D721Med (cell line): Measurements from ENCODE around the gene CALHM1.

Experiments used
- DNase-seq: peaks from one replicate; pipeline ENCODE4 v3.0.0; 2011; ENCODE audit warnings: low spot score; ENCODE audit not compliant: insufficient read length
- FAIRE-seq: peaks from 2 replicates; lab custom pipeline; 2011; peaks lifted over from hg19 to GRCh38; lab: Jason Lieb, UNC
- TF ChIP-seq, protein P1 (sequence below): IDR thresholded peaks from 2 replicates; pipeline ENCODE4 v1.5.1; 2012; ENCODE audit warnings: mild to moderate bottlenecking, control low read depth; ENCODE audit not compliant: insufficient read depth; ENCODE audit errors: missing control alignments

The CALHM1 gene

DNA sequence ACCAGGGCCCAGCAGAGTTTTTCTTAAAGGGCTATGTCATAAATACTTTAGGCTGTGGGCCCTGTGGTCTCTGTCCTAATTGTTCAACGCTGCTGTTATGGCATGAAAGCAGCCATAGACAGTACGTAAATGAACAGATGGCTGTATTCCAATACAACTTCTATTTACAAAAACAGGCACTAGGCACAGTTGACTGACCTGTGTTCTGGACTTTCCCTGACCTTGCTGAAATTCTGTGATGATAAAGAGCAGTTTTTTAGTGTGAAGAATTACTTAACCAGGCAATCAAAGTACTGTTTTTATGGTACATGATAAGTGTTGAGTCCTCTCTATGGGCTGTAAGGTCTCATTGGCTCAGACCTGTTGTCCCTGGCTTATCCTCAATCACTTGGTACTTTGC is 45.1 kb downstream of the CALHM1 start:
- no peak for FAIRE-seq
- no peak for DNase-seq
- TF ChIP-seq, protein P1, sequence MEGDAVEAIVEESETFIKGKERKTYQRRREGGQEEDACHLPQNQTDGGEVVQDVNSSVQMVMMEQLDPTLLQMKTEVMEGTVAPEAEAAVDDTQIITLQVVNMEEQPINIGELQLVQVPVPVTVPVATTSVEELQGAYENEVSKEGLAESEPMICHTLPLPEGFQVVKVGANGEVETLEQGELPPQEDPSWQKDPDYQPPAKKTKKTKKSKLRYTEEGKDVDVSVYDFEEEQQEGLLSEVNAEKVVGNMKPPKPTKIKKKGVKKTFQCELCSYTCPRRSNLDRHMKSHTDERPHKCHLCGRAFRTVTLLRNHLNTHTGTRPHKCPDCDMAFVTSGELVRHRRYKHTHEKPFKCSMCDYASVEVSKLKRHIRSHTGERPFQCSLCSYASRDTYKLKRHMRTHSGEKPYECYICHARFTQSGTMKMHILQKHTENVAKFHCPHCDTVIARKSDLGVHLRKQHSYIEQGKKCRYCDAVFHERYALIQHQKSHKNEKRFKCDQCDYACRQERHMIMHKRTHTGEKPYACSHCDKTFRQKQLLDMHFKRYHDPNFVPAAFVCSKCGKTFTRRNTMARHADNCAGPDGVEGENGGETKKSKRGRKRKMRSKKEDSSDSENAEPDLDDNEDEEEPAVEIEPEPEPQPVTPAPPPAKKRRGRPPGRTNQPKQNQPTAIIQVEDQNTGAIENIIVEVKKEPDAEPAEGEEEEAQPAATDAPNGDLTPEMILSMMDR = no peak
